GM18499 (cell line): Measurements from ENCODE around the gene EGFR.

Experiments
- ATAC-seq: cut with Tn5 transposase; IDR thresholded peaks from one replicate; pipeline ENCODE4 v1.9.1; 2021; ENCODE audit warnings: moderate number of reproducible peaks; ENCODE audit not compliant: insufficient read depth, unreplicated experiment

The EGFR gene

DNA sequence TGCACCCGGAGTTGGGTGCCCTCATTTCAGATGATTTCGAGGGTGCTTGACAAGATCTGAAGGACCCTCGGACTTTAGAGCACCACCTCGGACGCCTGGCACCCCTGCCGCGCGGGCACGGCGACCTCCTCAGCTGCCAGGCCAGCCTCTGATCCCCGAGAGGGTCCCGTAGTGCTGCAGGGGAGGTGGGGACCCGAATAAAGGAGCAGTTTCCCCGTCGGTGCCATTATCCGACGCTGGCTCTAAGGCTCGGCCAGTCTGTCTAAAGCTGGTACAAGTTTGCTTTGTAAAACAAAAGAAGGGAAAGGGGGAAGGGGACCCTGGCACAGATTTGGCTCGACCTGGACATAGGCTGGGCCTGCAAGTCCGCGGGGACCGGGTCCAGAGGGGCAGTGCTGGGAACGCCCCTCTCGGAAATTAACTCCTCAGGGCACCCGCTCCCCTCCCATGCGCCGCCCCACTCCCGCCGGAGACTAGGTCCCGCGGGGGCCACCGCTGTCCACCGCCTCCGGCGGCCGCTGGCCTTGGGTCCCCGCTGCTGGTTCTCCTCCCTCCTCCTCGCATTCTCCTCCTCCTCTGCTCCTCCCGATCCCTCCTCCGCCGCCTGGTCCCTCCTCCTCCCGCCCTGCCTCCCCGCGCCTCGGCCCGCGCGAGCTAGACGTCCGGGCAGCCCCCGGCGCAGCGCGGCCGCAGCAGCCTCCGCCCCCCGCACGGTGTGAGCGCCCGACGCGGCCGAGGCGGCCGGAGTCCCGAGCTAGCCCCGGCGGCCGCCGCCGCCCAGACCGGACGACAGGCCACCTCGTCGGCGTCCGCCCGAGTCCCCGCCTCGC is at the start of gene EGFR:
EGFR (plus strand) TSS at position 657 of the 830 bp plus-strand sequence. CDS start 261 bp downstream, outside the sequence.
- ATAC-seq = no peak

GRCh38 chr7:54969208-54969967 is 49.4 kb upstream of the EGFR start:
- ATAC-seq = no peak

- ATAC-seq = no peak
Observed at GRCh38 chr7:54972733-54973294, 46.0 kb upstream of the EGFR start.

- no peak for ATAC-seq
Observed at GRCh38 chr7:54978364-54979116, 40.3 kb upstream of the EGFR start.

GRCh38 chr7:54980521-54980920 is 38.3 kb upstream of the EGFR start:
- no peak for ATAC-seq

- no peak for ATAC-seq
Observed at GRCh38 chr7:54981913-54982312, 36.9 kb upstream of the EGFR start.

GRCh38 chr7:54985426-54986330 is 33.1 kb upstream of the EGFR start:
- no peak for ATAC-seq

- no peak for ATAC-seq
Observed at GRCh38 chr7:54986716-54987115, 32.1 kb upstream of the EGFR start.

- no peak for ATAC-seq
Observed at GRCh38 chr7:54987772-54988171, 31.0 kb upstream of the EGFR start.

DNA sequence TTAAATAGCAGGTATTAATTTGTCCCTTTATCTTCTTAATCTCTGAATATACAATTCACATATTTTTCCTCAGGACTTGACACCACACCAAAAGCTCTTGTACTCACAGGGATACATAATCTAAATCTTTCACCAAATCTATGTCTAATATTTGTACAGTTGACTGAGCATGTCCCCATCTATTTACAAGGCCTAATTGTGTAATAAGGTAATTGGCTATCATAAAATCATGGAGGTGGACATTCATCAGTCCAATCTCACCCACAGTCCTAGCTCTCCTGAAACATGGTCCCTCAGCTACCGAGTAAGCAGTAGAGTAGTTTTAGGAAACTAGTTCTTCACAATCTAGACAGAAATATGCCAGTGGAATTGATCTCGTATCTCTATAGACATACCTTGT is 30.3 kb upstream of the EGFR start:
- ATAC-seq = no peak

DNA sequence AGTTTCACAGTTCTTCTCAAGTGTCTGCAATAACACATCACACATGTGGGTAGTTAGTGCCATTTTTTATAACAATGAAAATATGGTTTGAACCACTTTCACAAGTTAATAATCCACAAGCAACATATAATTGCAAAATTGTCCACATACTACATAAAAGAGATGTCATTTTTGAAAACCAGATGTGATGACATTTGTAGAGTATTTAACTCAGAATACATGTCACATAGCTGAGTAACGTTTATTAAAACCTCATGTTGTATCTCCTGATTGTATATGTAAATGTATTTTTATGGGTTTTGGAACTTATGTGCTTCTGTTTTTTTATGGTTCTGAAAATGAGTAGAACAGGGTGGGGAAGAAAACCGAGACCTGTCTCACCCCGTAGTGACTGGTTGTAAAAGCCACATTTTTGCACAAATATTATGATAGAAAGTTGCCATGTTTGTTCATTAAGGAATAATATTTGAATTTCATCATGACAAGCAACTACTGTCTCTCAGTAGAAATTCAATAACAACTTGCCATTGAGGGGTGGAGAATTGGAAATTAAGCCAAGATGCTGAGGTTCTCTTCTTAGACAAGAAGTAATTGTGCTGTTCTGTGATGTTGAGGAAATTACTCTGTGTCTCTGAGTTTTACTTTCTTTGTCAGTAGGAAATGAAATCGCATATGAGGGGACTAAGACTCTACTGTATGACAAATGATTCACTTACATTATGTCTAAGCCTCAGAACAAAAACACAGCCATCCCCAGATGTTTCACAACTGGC is 29.2 kb upstream of the EGFR start:
- no peak for ATAC-seq

GRCh38 chr7:54991341-54991740 is 27.5 kb upstream of the EGFR start:
- no peak for ATAC-seq

DNA sequence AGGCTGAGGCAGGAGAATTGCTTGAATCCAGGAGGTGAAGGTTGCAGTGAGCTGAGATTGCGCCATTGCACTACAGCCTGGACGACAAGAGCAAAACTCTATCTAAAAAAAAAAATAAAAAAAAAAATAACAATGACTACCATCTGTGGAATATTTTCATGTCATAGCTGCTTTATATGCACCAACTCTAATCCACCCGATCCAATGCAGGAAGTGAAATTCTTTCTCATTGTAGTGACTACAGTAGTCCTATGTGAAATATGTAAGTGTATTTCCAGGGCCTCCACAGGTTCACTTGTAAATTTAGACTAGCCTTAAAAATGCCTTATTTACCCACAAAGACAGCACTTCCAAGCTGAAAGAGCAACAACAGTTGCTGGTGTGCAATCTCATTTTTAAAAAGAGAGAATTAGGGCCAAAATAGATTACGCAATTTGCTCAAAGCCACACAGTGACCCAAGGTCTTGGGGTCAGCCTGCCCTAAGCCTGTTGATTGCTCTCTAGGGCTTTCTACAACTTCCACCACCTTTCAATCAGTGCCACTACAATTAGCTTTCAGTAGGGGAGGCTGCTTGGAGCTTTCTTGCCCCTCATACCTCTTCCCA is 25.8 kb upstream of the EGFR start:
- no peak for ATAC-seq

GRCh38 chr7:54995166-54995565 is 23.7 kb upstream of the EGFR start:
- ATAC-seq = no peak

GRCh38 chr7:54995610-54996363 is 23.0 kb upstream of the EGFR start:
- ATAC-seq = peak; percentile 76

DNA sequence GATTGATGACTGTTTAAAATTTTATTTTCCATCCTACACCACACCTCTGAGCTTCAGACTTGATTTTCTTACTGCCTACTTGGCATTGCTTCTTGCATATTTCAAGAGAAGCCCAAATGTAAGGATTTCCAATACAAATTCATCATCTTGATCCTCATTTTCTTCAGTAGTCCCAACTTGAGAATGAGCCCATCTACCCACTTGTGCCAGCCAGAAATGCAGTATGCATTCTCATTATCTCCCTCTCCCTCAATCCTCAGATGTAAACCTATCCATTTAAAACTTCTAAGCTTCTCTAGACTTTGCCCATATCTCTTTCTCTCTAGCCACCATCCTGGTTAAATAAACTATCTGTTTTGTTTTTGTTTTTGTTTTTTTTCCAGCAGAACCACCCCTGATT is 22.4 kb upstream of the EGFR start:
- ATAC-seq = no peak

DNA sequence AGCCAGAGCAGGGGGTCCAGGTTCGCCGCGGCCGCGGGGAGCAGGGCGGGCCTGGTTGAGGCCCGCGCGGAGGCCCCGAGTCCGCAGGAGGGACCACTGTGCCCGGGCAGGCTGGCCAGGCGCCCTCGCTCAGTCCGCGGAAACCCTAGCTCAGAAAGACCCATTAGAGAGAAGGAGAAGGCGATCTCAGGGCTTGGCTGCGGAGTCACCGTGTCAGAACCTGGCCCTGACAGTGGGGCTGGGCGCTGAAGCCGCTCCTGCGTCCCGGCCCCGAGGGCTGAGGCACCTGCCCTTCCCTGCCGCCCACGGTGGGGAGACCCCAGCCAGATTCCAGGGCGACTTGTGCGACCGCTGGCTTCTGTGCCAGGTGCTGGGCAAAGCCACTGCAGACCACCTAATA is 14.2 kb upstream of the EGFR start:
- no peak for ATAC-seq
